GM12864 (cell line): ENCODE results near the gene AACS.
"Not testable (repeated sequence)": the region's sequence is repeated elsewhere in the genome, so short reads cannot be mapped to it uniquely, and the experiment has no call there.

Experiments used
- DNase-seq: peaks from one replicate; pipeline ENCODE4 v3.0.0-alpha.2; 2011; ENCODE audit warnings: low read depth
- H3K4me3 ChIP-seq: 2 replicates; pipeline ENCODE4 v1.5.1; 2011; ENCODE audit warnings: mild to moderate bottlenecking, low read depth, low read length, control low read depth
- TF ChIP-seq, protein P1 (sequence below): IDR thresholded peaks from 2 replicates; pipeline ENCODE4 v1.5.1; 2011; ENCODE audit warnings: low read depth, mild to moderate bottlenecking, moderate library complexity, low read length, control low read depth, inconsistent platforms; ENCODE audit errors: missing control alignments

AACS gene

DNA sequence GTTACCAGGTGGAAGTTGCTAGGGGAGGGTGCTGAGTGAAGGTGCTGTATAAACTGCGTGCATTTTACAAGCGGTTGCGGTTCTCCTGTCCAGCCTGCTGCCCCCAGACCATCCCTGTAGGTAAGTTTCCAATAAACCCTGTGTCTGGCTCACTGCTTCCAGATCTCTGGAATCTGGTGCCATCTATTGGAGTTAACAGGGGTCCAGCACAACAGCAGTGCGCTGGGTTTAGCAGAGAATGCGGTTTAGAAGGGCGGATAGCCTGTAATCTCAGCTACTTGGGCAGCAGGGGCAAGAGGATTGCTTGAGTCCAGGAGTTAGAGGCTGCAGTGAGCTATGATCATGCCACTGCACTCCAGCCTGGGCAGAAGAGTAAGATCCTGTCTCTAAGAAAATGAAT lies 4.9 kb downstream of the AACS start:
- no peak for DNase-seq
- H3K4me3 ChIP-seq = no peak overlapping the region
- TF ChIP-seq, protein P1, sequence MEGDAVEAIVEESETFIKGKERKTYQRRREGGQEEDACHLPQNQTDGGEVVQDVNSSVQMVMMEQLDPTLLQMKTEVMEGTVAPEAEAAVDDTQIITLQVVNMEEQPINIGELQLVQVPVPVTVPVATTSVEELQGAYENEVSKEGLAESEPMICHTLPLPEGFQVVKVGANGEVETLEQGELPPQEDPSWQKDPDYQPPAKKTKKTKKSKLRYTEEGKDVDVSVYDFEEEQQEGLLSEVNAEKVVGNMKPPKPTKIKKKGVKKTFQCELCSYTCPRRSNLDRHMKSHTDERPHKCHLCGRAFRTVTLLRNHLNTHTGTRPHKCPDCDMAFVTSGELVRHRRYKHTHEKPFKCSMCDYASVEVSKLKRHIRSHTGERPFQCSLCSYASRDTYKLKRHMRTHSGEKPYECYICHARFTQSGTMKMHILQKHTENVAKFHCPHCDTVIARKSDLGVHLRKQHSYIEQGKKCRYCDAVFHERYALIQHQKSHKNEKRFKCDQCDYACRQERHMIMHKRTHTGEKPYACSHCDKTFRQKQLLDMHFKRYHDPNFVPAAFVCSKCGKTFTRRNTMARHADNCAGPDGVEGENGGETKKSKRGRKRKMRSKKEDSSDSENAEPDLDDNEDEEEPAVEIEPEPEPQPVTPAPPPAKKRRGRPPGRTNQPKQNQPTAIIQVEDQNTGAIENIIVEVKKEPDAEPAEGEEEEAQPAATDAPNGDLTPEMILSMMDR = no peak

DNA sequence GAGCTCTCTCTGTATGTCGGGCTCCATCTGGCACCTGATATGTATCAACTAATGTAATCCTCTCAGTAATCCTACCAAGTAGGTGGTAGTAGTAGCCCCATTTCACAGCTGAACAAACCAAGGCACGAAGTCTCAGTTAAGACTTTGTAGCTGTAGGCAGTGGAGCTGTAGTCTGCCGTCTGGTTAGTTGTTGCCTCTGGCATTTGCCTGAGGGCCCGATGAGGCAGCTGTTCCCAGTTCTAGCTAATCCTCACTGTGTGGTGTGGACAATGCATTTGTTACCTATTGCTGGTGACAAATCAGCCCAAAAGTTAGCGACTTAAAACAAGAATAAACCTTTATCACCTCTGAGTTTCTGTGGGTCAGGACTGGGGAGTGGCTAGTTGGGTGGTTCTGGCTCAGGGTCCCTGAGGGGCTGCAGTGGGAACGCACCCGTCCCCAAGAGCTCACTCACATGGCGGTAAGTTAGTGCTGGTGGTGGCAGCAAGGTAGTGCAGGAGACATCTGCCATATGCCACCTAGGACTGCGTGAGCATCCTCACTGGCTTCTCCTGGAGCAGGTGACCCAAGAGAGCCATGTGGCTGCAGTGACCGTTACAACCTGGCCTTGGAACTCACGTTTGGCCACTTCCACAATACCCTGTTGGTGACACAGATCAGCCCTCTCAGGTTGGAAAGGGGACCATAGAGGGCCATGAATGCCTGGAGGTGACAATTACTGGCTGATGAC lies 5.6 kb downstream of the AACS start:
- TF ChIP-seq, protein P1 = peak; percentile 26
- no peak overlapping the region for H3K4me3 ChIP-seq
- DNase-seq = no peak

DNA sequence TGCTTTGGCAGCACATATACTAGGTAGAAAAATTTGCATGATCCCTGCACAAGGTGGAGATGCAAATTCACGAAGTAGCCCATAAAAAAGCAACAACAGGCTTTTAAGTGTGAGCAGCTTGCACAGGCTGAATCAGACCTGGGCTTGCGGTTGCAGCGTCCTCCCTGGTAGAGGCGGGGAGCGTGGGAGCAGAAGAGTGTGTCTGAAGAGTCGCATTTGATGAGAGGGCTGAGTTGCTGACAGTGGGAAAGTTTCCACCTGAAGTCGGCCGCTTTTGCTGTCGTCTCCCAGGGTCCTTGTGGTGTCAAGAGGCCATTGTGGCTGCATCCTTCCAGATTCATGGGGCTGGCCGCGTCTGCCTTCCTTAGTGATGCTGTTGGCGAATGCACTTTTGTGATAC lies 6.2 kb downstream of the AACS start:
- DNase-seq = no peak
- H3K4me3 ChIP-seq = no peak overlapping the region
- TF ChIP-seq, protein P1 = no peak

DNA sequence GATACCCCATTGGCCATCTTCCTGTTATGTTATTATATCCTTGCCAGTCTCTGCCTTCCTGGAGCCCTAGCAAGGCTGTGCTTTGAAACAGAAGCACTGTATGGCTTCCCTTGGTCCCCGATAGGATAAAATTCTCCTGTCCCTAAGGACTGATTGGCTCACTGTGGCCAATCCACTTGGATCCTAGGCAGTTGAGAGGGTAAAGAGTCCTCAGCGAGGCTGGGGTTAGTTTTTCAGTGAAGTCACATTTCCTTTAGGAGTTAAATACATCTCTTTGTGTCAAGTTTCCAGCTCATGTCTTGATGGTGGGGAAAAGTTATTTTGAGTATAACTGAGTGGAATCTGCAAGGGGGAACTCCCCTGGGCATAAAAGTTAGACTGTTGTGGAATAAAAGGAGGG lies 7.3 kb downstream of the AACS start:
- H3K4me3 ChIP-seq = no peak overlapping the region
- TF ChIP-seq, protein P1 = no peak
- no peak for DNase-seq

DNA sequence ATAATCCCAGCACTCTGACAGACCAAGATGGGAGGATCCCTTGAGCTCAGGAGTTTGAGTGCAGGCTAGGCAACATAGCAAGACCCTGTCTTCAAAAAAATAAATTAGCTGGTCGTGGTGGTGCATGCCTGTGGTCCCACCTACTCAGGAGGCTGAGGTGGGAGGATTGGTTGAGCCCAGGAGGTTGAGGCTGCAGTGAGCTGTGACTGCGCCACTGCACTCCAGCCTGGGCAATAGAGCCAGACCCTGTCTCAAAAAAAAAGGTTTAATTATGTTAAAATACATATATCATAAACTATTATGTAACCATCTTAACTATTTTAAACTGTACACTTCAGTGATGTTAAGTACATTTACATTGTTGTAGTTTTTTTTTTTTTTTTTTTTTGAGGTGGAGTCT lies 9.1 kb downstream of the AACS start:
- DNase-seq, H3K4me3 ChIP-seq: not testable (repeated sequence)

DNA sequence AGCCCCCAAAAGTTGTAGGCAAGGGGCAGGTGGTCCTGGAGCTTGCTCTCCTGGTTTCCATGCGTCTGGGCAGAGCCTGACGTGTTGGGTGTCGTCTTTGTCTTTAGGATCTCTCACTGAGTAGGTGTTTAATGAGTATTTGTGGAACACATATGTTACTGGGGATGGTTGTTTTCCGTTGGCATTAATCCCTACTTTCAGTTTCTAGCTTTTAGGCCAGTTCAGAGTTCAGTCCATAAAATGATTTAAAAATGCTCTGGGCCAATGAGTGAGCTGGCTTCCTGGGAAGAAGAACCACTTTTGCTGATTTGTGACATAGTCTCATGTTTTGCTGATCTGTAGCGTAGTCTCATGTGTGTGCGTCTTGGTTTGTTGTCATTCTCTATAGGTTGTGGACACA lies 10.9 kb downstream of the AACS start:
- TF ChIP-seq, protein P1 = no peak
- no peak for DNase-seq
- no peak overlapping the region for H3K4me3 ChIP-seq

DNA sequence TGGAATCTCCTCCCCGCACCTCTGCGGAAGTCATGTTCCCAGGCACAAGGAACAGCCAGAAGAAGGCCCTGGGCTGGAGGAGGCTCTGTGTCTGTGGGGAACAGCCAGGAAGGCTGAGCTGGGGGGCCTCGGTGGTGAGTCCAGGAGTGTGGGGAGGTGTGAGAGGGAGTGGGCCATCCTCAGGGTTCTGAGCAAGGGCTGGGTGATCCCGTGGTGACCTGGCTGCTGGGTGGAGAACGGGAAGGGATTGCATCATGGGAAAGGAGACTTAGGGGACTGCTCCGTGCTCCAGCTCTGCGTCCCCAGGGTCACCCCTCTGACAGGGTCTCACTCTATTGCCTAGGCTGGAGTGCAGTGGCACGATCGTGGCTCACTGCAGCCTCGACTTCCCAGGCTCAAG lies 13.8 kb downstream of the AACS start:
- no peak for DNase-seq
- TF ChIP-seq, protein P1 = no peak
- H3K4me3 ChIP-seq = no peak overlapping the region
